Peyer's patch (tissue), 4 donors: Measurements from ENCODE around the gene MAGEC3. TPM values are rescaled to one million over a fixed set of nuclear protein-coding genes. Genes with fewer than 3 reads are reported as not detected.

Experiments used
- DNase-seq, 3 donors: peaks; one replicate each; pipeline ENCODE4 v3.0.0-alpha.2; 2017 to 2019
- H3K27ac ChIP-seq, 4 donors: fragments of 200-600 bp; sonication (generic); one replicate each; pipeline ENCODE4 v1.5.1; 2016 to 2019
- H3K27me3 ChIP-seq, 2 donors: fragments of 200-600 bp; sonication (generic); one replicate each; pipeline ENCODE4 v1.5.1; 2019
- H3K36me3 ChIP-seq, 3 donors: fragments of 200-600 bp; sonication (generic); one replicate each; pipeline ENCODE4 v1.5.1; 2016 to 2019
- H3K4me1 ChIP-seq, 4 donors: fragments of 200-600 bp; sonication (generic); one replicate each; pipeline ENCODE4 v1.5.1; 2016 to 2019
- H3K4me3 ChIP-seq, 4 donors: fragments of 200-600 bp; sonication (generic); 1 replicate in 3 of 4; 2 replicates in 1 of 4; pipeline ENCODE4 v1.5.1; 2016 to 2019; ENCODE audit warnings: mild to moderate bottlenecking in 1 of 4
- H3K9me3 ChIP-seq, 4 donors: fragments of 200-600 bp; sonication (generic); one replicate each; pipeline ENCODE4 v1.5.1; 2016 to 2019; ENCODE audit warnings: mild to moderate bottlenecking in 1 of 4
- POLR2A ChIP-seq, 2 donors: fragments of 450-650 bp; IDR thresholded peaks; one replicate each; pipeline ENCODE4 v1.5.1; 2017; ENCODE audit warnings: antibody characterized with exemption in 2 of 2, mild to moderate bottlenecking in 2 of 2, moderate library complexity in 2 of 2
- total RNA-seq, 4 donors: library from RNA; depleted of rRNA; stranded (reverse); fragments of >200 nt; gene quantifications; one replicate each; pipeline ENCODE4 v1.1.0, GENCODE V29; 2016
- TF ChIP-seq, protein P1 (sequence below), 6 experiments: fragments of 450-650 bp in 4 of 6; fragments of 200-600 bp in 2 of 6; sonication (generic) in 1 of 6; IDR thresholded peaks; one replicate each; pipeline ENCODE4 v1.5.1; 2017 to 2019; ENCODE audit warnings: antibody characterized with exemption in 6 of 6, mild to moderate bottlenecking in 3 of 6, moderate library complexity in 1 of 6

Gene MAGEC3
- total RNA-seq, 4 donors from 2014 or later: not detected

- no peak for DNase-seq
Observed at GRCh38 chrX:141924293-141924692, 86.2 kb downstream of the MAGEC3 start.

DNA sequence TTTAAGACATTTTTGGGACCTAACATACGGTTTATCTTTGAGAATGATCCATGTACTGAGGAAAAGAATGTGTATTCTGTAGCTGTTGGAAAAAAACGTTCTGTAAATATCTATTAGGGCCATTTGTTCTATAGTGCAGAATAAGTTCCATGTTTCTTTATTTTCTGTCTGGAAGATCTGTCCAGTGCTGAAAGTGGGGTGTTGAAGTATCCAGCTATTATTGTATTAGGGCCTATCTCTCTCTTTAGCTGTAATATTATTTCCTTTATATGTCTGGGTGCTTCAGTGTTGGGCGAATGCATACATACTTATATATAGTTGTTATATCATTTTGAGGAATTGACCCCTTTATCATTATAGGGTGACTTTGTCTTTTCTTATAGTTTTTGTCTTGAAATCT, 90.3 kb downstream of the MAGEC3 start:
- Histone ChIP-seq H3K4me1 (no peaks in the 10 kb centered on the region), H3K27ac (no peak overlapping the region), H3K9me3 (no peaks in the 10 kb centered on the region), H3K4me3 (no peak overlapping the region), H3K27me3 (no peaks in the 10 kb centered on the region), H3K36me3 (no peaks in the 10 kb centered on the region)
- TF ChIP-seq, protein P1, sequence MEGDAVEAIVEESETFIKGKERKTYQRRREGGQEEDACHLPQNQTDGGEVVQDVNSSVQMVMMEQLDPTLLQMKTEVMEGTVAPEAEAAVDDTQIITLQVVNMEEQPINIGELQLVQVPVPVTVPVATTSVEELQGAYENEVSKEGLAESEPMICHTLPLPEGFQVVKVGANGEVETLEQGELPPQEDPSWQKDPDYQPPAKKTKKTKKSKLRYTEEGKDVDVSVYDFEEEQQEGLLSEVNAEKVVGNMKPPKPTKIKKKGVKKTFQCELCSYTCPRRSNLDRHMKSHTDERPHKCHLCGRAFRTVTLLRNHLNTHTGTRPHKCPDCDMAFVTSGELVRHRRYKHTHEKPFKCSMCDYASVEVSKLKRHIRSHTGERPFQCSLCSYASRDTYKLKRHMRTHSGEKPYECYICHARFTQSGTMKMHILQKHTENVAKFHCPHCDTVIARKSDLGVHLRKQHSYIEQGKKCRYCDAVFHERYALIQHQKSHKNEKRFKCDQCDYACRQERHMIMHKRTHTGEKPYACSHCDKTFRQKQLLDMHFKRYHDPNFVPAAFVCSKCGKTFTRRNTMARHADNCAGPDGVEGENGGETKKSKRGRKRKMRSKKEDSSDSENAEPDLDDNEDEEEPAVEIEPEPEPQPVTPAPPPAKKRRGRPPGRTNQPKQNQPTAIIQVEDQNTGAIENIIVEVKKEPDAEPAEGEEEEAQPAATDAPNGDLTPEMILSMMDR (IDR thresholded peaks at IDR 0.05): no peak
- TF ChIP-seq POLR2A (IDR thresholded peaks at IDR 0.05): no peak
- DNase-seq: no peak

More at GRCh38 chrX:141924293-141924692, 86.2 kb downstream of the MAGEC3 start:
- Histone ChIP-seq H3K27me3 (no peaks in the 10 kb centered on the region), H3K4me3 (no peak overlapping the region), H3K27ac (no peak overlapping the region), H3K36me3 (no peaks in the 10 kb centered on the region), H3K4me1 (no peaks in the 10 kb centered on the region), H3K9me3 (no peaks in the 10 kb centered on the region)
- TF ChIP-seq, protein P1 (IDR thresholded peaks at IDR 0.05): no peak
- no peak for TF ChIP-seq POLR2A (IDR thresholded peaks at IDR 0.05)

GRCh38 chrX:141934059-141934641, 96.0 kb downstream of the MAGEC3 start:
- H3K27ac ChIP-seq: no peak overlapping the region
- no peak for DNase-seq
- H3K9me3 ChIP-seq: no peaks in the 10 kb centered on the region
- H3K4me1 ChIP-seq: no peaks in the 10 kb centered on the region
- no peaks in the 10 kb centered on the region for H3K27me3 ChIP-seq
- TF ChIP-seq POLR2A (IDR thresholded peaks at IDR 0.05): no peak
- no peak overlapping the region for H3K4me3 ChIP-seq
- no peaks in the 10 kb centered on the region for H3K36me3 ChIP-seq

DNA sequence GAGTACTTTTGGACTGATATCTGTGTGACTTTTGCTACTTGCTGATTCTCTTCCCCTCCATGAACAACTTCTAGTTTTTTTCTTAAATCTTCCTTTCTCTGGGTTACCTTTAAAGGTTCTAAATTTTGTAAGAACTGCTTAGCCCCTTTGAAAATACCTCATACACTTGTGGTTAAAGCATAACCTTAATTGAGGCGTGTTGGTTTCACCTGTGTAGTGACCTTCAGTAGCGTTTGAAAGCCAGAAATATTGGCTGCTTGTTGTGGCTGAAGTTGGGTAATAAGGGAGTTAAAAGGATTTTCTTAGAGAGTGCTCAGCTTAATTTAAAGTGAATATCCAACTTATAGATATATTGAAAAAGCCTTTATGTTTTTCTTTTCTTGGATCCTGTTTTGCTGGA, 97.5 kb downstream of the MAGEC3 start:
- DNase-seq: no peak
- H3K27ac ChIP-seq: no peak overlapping the region
- TF ChIP-seq, protein P1 (IDR thresholded peaks at IDR 0.05): no peak
- TF ChIP-seq POLR2A (IDR thresholded peaks at IDR 0.05): no peak
- H3K36me3 ChIP-seq: no peaks in the 10 kb centered on the region
- H3K9me3 ChIP-seq: no peaks in the 10 kb centered on the region
- no peak overlapping the region for H3K4me3 ChIP-seq
- no peaks in the 10 kb centered on the region for H3K4me1 ChIP-seq
- H3K27me3 ChIP-seq: no peaks in the 10 kb centered on the region

DNA sequence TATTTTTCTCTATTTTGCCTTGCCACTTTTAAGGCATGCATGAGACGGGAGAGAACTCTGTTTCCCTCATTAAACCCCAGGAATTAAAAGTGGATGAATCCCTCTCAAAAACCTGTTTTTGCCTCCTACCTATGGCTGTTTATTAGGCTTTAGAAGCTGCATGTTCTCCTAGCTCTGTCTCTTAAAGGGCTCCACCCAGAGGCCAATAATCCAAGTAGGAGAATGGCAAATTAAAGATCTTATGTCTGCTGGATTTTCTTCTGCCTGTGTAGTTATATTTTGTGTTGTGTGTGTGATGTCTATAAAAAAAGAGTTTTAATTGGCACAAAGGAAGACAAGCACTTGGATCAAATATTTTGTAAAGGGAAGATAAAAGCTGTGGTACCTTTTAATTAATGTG, 98.0 kb downstream of the MAGEC3 start:
- Histone ChIP-seq H3K36me3 (no peaks in the 10 kb centered on the region), H3K4me3 (no peak overlapping the region), H3K4me1 (no peaks in the 10 kb centered on the region), H3K27me3 (no peaks in the 10 kb centered on the region), H3K27ac (no peak overlapping the region), H3K9me3 (no peaks in the 10 kb centered on the region)
- no peak for TF ChIP-seq POLR2A (IDR thresholded peaks at IDR 0.05)
- TF ChIP-seq, protein P1 (IDR thresholded peaks at IDR 0.05): no peak
- no peak for DNase-seq

DNA sequence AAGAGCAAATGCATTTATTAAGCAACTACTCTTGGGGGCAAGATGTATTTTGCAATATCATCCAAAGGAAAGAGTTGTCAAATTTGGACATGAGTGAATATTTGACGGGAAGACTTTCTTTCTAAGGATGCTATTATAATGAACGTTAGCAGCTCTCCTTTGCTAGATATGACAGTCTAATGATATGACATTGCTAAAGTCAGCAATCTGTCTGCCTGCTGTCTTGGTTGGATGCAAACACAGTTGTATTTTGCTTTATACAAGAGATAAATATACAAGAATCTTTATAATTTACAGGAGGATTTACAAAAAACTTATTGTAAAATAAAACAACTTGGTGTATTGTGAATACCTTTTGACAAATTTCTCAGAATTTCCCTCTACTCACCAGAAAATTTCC, 103.1 kb downstream of the MAGEC3 start:
- no peak for DNase-seq
- Histone ChIP-seq H3K9me3 (no peaks in the 10 kb centered on the region), H3K4me3 (no peak overlapping the region), H3K36me3 (no peaks in the 10 kb centered on the region), H3K4me1 (no peaks in the 10 kb centered on the region), H3K27ac (no peak overlapping the region), H3K27me3 (no peaks in the 10 kb centered on the region)
- TF ChIP-seq, protein P1 (IDR thresholded peaks at IDR 0.05): no peak
- TF ChIP-seq POLR2A (IDR thresholded peaks at IDR 0.05): no peak
